Measurements from ENCODE around the gene KIF25.
A peak's percentile ranks its signal among the peaks of the same experiment; 100 is the strongest.
"Not testable (repeated sequence)": the region's sequence is repeated elsewhere in the genome, so short reads cannot be mapped to it uniquely, and the experiment has no call there.

Gene KIF25

GRCh38 chr6:167975458-167975857 lies 22.0 kb upstream of the KIF25 start:
- DNase-seq (ENCODE audit: low spot score): no peak

DNA sequence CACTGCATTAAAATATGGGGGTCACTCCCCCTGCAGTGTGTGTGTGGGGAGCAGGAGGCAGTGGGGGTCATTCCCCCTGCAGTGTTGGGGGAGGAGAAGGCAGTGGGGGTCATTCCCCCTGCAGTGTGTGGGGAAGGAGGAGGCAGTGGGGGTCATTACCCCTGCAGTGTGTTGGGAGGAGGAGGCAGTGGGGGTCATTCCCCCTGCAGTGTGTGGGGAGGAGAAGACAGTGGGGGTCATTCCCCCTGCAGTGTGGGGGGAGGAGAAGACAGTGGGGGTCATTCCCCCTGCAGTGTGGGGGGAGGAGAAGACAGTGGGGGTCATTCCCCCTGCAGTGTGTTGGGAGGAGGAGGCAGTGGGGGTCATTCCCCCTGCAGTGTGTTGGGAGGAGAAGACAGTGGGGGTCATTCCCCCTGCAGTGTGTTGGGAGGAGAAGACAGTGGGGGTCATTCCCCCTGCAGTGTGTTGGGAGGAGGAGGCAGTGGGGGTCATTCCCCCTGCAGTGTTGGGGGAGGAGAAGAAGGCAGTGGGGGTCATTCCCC lies 21.3 kb upstream of the KIF25 start:
- not testable (repeated sequence) for DNase-seq (ENCODE audit: low spot score)

DNA sequence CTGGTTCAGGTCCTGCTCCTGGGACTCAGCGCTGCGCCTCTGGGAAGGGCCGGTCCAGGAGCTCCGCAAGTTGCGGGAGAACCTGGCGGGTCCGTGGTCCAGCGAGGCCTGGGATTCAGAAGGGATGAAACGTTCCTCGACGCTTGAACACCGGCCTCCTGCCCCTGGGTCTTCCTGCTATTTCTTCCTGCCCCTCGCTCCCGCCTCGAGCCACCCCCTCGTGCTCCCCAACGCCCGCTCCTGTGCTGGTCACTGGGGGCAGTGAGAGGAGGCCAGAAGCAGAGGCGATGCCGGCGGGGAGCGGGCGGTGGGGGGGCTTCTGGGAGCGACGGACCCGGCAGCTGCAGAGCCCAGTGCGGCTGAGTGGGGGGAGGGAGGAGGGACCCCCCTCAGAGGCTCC lies 20.8 kb upstream of the KIF25 start:
- no peak for DNase-seq (ENCODE audit: low spot score)

DNA sequence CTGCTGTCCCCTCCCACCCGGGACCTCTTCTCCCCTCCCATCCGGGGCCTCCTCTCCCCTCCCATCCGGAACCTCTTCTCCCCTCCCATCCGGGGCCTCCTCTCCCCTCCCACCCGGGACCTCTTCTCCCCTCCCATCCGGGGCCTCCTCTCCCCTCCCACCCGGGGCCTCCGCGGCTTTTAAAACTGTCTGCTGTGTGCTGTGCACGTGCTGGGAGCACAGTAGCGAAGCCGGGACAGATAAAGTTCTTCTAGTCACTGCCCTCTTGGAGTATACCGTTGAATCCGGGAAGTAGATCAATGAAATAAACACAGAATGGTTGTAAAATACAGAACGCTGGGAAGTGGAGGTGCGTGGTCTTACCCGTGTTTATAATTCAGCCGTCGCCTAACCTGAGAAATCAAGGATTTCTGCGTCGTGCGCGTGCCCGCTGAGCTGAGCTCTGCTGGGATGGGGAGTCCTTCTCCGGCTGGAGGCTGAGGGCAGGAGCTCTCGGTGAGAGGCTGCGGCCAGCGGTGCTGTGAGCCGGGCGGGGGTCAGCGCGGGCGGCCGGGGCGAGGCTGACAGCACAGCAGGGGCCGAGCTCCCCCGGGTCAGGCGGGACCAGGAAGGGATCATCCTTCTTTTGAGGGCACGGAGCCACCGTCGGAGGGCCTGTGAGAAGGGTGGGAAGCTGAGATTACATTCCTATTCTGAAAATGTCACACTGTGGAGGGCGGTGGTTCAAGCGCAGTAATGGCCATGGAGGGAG lies 19.6 kb upstream of the KIF25 start:
- no peak for DNase-seq (ENCODE audit: low spot score)

- no peak for DNase-seq (ENCODE audit: low spot score)
Measured at GRCh38 chr6:167978607-167979006, 18.9 kb upstream of the KIF25 start.

- DNase-seq (ENCODE audit: low spot score): no peak
Measured at GRCh38 chr6:167979436-167980139, 17.9 kb upstream of the KIF25 start.

DNA sequence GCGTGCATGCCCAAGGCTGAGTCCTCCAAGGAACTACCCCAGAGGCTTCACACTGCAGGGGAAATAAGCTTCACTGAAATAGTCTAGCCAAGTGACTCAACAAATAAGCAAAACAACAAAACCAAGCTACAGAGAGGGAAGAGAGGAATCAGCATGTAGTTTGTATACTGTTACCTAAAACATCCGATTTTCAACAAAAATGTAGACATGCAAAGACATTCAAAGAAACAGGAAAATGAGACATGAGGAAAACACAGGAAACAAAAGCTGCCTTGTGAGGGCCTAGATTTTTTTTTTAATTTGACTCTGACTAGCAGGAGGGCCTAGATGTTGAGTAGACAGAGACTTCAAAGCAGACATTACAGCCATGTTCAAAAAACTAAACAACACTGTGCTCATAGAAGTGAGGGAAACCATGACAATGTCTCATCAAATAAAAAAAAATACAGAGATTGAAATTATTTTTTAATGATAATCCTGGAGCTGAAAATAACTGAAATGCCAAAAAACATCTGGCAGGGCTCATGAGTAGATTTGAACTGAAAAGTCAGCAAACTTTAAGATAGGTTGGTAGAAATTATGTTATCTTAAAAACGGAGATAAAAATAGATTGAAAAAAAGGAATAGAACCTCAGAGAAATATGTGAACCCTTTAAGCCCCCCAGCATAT lies 16.4 kb upstream of the KIF25 start:
- DNase-seq (ENCODE audit: low spot score): no peak

- no peak for DNase-seq (ENCODE audit: low spot score)
Measured at GRCh38 chr6:167981916-167982462, 15.5 kb upstream of the KIF25 start.

GRCh38 chr6:167984144-167984719 lies 13.2 kb upstream of the KIF25 start:
- DNase-seq (ENCODE audit: low spot score): no peak

DNA sequence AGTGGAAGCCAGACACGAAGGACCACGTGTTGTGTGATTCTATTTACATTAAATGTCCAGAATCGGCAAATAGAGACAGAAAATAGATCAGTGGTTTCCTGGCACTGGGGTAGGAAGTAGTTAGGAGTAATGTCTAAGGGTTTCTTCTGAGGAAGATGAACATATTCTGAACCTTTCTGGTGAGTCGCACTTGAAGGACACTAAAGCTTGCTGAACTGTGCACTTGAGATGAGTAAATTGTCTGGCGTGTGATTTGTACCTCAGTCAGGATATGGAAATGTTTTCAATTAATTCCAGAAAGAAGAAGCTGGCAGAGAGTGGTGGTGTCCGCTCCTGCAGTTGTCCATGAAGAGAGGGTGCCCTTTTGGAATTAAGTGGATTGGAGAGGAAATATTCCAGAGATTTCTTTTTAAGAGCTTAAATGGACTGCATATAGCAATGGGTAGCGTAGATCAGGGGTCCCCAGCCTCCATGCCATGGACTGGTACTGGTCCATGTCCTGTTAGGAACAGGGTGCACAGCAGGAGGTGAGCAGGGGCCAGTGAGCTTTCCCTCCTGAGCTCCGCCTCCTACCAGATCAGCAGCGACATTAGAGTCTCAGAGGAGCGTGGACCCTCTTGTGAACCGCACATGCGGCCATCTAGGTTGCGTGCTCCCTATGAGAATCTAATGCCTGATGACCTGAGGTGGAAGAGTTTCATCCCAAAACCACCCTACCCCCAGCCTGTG lies 12.4 kb upstream of the KIF25 start:
- DNase-seq (ENCODE audit: low spot score): no peak

GRCh38 chr6:167985911-167986595 lies 11.4 kb upstream of the KIF25 start:
- no peak for DNase-seq (ENCODE audit: low spot score)

GRCh38 chr6:167987396-167988153 lies 9.9 kb upstream of the KIF25 start:
- DNase-seq (ENCODE audit: low spot score): peak; percentile 40

DNA sequence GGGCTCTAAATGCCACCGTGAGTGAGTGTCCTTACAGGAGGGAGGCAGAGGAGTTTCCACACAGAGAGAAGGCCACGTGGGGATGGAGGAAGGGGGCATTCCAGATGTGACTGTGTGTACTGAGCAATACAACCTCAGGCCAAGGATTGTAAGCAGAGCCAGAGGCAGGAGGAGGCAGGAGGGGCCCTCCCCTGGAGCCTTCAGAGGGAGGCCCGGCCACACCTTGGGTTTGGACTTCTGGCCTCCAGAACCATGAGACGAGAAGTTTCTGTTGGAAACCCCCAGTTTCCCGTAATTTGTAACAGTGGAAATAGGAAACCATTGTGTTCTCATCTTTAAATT lies 9.3 kb upstream of the KIF25 start:
- peak; percentile 44 for DNase-seq (ENCODE audit: low spot score)

DNA sequence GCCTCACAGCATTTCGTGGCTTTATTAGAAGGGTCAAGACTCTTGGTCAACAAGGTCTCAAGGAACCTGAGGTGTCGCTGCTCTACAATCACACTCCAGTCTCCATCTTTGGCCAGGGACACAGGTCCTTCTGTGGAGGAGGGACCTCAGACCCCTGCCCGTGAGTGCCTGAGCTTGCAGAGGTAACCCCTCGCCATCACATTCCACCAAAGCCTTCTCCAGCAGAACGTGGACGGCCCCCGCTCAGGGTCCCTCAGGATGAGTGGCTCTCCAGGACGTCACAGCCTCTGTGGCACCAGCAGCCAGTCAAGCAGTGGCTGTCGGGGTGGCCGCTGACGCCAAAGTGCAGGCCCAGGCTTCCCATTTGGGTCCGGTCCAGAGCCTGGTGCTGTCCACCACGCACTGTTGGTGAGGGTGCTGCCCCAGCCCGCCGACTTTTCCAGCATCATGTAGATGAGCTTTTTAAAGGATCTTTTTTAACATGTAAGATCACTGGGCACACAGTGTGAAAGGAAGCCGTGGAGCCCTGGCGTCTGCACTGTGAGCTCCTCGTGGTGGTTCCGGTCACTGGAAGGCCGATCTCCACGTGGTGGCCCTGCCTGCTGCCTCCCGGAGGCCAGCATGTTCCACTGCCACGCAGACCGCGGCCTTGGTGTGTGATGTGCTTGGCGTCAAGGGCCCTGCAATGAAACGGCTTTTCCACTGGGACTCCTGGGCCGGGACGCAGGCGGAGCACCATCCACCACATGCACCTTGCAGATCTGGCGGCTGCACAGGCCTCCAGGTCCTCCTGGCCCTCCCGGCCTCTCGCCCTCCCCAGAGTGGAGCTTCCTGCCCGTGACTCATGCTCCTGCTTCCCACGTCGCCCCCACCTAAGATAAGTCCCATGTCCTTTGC lies 8.3 kb upstream of the KIF25 start:
- no peak for DNase-seq (ENCODE audit: low spot score)

DNA sequence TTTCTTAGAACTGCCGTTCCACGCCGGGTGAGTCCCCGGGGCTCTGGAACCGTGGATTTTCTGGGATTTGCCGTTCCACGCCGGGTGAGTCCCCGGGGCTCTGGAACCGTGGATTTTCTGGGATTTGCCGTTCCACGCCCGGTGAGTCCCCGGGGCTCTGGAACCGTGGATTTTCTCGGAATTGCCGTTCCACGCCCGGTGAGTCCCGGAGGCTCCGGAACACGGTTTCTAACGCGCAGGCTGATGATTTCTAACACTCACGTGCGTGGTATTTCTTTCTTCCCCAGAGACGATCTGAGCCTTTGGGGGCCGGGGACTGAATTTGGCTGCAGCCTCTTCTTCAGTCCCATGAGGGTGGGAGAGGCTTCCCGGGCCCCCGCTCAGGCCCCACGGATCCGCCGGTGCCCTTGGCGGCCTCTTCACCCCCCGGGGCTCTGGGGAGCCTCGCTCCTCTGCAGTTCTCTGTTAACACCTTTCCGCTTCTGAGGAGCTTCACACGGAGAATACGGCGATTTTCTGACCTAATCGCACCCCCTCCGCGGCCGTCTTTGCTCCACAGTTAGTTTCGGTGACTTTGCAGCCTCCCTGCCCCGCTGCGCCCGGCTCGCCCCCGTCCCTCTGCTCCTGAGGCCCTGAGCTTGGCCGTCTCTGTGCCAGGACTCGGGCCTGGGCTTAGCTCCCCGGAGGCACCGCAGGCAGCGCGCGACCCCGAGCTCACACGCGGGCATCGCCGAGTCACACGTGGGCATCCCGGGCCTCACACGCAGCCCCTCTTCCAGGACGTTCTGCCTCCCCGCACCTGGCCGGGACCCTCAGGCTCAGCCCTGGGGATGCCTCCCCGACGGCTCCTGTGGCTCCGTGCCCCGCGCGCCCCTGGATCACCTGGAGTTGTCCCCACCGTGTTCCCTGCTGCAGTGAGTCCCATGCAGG lies 7.2 kb upstream of the KIF25 start:
- DNase-seq (ENCODE audit: low spot score): no peak

DNA sequence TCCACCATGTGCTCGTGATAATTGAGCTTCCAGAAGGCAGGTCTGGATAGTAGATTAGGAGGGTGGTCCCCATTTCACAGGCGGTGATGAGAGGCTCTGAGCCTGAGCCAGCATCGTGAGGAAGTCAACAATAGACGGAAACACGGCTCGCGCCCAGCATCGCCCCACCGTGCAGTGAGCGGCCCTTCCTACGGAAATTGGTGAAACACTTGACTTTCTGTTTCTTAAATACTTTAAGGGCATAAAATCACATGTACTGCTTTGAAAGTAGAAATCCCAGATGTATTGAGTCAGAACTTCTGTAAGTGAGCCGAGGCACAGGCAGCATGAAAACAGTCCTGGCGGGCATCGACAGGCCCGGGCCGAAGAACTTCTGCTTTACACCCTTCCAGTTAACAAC lies 4.3 kb upstream of the KIF25 start:
- DNase-seq (ENCODE audit: low spot score): no peak

DNA sequence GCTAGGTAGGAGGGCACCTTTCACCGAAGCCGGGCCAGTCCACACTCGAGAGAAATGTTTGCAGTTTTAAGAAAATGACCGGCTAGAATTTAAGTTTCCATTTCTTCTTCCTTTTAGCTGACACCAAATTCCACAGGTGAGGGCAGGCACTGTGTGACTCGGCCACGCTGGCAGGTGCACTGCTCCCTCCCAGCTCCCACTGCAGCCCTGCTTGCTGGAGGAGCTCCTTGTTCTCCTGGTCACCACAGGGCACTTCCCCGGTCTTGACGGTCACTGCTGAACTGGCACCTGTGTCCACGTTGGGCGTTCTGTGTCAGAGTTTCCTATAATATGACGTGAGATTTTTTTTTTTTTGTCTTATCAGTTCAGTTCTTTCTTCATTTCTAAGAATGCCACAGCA lies 3.6 kb upstream of the KIF25 start:
- no peak for DNase-seq (ENCODE audit: low spot score)

DNA sequence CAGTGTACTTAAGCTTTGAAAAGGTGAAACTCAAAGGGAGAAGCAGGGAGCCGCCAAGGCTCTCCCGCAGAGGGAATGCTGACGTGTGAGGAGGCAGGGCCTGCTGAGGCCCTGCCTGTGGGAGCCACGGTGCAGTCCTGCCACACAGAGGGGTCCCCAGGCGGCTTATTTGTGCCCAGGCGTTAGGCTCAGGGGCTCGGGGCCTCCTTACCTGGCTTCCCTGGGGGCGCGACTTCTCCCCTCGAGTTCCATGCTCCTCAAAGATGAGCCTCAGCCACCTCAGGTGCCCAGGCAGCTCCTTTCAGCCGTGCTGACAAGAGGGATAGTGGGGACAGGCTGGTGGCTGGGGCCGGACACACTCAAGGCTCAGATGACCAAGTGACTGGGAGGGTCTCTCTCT lies 2.2 kb upstream of the KIF25 start:
- DNase-seq (ENCODE audit: low spot score): no peak

Data from AG08395 (cell line).